ENCODE data around the gene OR51G2.

Gene OR51G2

DNA sequence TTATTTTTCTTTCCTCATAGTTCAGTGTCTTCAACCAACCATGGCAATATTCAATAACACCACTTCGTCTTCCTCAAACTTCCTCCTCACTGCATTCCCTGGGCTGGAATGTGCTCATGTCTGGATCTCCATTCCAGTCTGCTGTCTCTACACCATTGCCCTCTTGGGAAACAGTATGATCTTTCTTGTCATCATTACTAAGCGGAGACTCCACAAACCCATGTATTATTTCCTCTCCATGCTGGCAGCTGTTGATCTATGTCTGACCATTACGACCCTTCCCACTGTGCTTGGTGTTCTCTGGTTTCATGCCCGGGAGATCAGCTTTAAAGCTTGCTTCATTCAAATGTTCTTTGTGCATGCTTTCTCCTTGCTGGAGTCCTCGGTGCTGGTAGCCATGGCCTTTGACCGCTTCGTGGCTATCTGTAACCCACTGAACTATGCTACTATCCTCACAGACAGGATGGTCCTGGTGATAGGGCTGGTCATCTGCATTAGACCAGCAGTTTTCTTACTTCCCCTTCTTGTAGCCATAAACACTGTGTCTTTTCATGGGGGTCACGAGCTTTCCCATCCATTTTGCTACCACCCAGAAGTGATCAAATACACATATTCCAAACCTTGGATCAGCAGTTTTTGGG lies 37.2 kb downstream of the OR51G2 start, which contains the start of gene OR51T1:
OR51T1 (plus strand) TSS at position 41 of the 641 bp plus-strand sequence; CDS start at position 41, 0 bp downstream.
- 89 to 90% methylated on average over 8 of the region's 8 CpGs for WGBS, 2 experiments

DNA sequence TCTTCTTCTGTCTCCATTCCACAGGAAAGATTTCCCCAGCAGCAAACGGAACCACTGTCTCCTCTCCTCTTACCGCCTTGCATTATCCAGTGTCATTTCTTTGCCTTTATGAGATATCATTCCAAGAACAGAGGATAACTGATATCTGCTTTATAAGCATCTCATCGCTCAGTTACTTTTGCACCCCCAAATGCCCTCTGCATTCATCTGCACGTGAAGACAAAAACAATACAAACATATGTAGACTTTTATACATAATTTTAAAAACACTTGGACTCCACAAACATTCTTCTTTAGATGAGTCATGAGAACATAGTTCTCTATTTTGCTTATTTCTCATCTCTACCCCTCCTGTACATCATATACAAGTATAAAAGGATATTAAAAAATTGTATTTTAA lies 38.0 kb downstream of the OR51G2 start:
- no peaks in the 10 kb centered on the region for H3K27me3 ChIP-seq (ENCODE audit: control insufficient read depth, insufficient read depth, low read length, poor library complexity, severe bottlenecking)
- no peak overlapping the region for H3K4me3 ChIP-seq (ENCODE audit: insufficient read depth, low read depth, low read length)
- no peak overlapping the region for H3K27ac ChIP-seq (ENCODE audit: insufficient read depth, low read depth, low read length, poor library complexity, severe bottlenecking)
- H3K4me1 ChIP-seq (ENCODE audit: control insufficient read depth, insufficient read depth, low read length), result no peaks in the 10 kb centered on the region
- WGBS, 2 experiments, result 91 to 96% methylated on average over 4 of the region's 4 CpGs
- H3K9me3 ChIP-seq (ENCODE audit: control insufficient read depth, low read length), result no peaks in the 10 kb centered on the region
- no peaks in the 10 kb centered on the region for H3K36me3 ChIP-seq (ENCODE audit: control insufficient read depth, insufficient read depth, low read length)

More for the DNA sequence above, 37.2 kb downstream of the OR51G2 start, which contains the start of gene OR51T1:
- Histone ChIP-seq H3K4me1 (ENCODE audit: control insufficient read depth, insufficient read depth, low read length) (no peaks in the 10 kb centered on the region), H3K36me3 (ENCODE audit: control insufficient read depth, insufficient read depth, low read length) (no peaks in the 10 kb centered on the region), H3K27me3 (ENCODE audit: control insufficient read depth, insufficient read depth, low read length, poor library complexity, severe bottlenecking) (no peaks in the 10 kb centered on the region), H3K9me3 (ENCODE audit: control insufficient read depth, low read length) (no peaks in the 10 kb centered on the region), H3K4me3 (ENCODE audit: insufficient read depth, low read depth, low read length) (no peak within 1 kb of the TSS), H3K27ac (ENCODE audit: insufficient read depth, low read depth, low read length, poor library complexity, severe bottlenecking) (no peak within 1 kb of the TSS)

DNA sequence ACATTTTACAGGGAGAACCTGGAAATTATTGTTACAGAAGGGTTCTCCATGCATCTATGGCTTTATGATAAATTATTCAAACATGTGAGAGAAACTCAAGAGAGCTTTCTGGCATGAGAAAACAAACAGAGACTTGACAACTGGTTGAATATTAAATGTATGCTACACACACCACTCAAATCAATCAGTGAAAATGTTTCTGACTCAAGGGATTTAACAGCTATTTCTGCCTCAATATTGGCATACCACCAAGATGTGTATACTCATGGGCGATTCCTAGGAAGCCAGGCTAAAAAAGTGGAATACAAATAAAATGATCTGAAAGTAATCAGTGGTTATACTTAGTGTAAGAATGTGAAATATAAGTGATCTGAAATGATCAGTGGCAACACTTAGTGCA lies 53.3 kb downstream of the OR51G2 start:
- Histone ChIP-seq H3K36me3 (ENCODE audit: control insufficient read depth, insufficient read depth, low read length) (no peaks in the 10 kb centered on the region), H3K9me3 (ENCODE audit: control insufficient read depth, low read length) (peaks cover 2% of the 10 kb centered on the region), H3K27me3 (ENCODE audit: control insufficient read depth, insufficient read depth, low read length, poor library complexity, severe bottlenecking) (no peaks in the 10 kb centered on the region), H3K27ac (ENCODE audit: insufficient read depth, low read depth, low read length, poor library complexity, severe bottlenecking) (no peak overlapping the region), H3K4me1 (ENCODE audit: control insufficient read depth, insufficient read depth, low read length) (no peaks in the 10 kb centered on the region), H3K4me3 (ENCODE audit: insufficient read depth, low read depth, low read length) (no peak overlapping the region)
- 88 to 93% methylated on average over 1 of the region's 1 CpG for WGBS, 2 experiments

DNA sequence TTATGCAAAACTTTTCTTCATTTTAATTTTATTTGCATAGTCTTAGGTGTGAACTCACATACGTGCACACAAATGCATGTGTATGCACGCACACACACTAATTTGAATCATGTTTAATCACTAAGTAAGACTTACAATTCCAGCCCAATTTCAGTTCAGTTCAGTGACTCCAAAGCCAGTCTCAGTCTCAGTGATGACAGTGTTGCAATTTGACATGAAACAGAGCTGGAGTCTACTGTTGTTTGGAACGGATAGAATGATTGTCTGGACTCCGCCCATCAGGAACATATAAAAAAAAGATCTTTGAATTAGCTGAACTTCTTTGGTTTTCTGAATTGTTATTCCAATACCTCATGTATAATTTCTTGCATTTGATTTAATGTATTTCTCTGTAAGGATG lies 55.3 kb downstream of the OR51G2 start:
- H3K4me3 ChIP-seq (ENCODE audit: insufficient read depth, low read depth, low read length), result no peak overlapping the region
- peaks cover 2% of the 10 kb centered on the region for H3K9me3 ChIP-seq (ENCODE audit: control insufficient read depth, low read length)
- 87 to 88% methylated on average over 3 to 4 of the region's 4 CpGs for WGBS, 2 experiments
- H3K27ac ChIP-seq (ENCODE audit: insufficient read depth, low read depth, low read length, poor library complexity, severe bottlenecking), result no peak overlapping the region
- no peaks in the 10 kb centered on the region for H3K4me1 ChIP-seq (ENCODE audit: control insufficient read depth, insufficient read depth, low read length)
- H3K27me3 ChIP-seq (ENCODE audit: control insufficient read depth, insufficient read depth, low read length, poor library complexity, severe bottlenecking), result no peaks in the 10 kb centered on the region
- H3K36me3 ChIP-seq (ENCODE audit: control insufficient read depth, insufficient read depth, low read length), result no peaks in the 10 kb centered on the region
